Mucosa of gallbladder (tissue), 1 donor: ENCODE results near the gene CYBC1. TPM values are rescaled to one million over a fixed set of nuclear protein-coding genes. Genes with fewer than 3 reads are reported as not detected.

Experiments
- DNase-seq: peaks from one replicate; pipeline ENCODE4 v3.0.0-alpha.2; 2020; ENCODE audit warnings: low spot score
- total RNA-seq: library from RNA; stranded (reverse); gene quantifications from one replicate; pipeline ENCODE4 v1.2.1, GENCODE V29; 2021
- donor health status: DM: no; HTN: no; CAD: no.

The CYBC1 gene
- total RNA-seq: 114 TPM

- peak; percentile 92 for DNase-seq
Measured at GRCh38 chr17:82450357-82451106, at the start of gene CYBC1. TSS of gene CYBC1 (minus strand) at chr17:82450752. CDS start at chr17:82449254, 1,498 bp downstream.

GRCh38 chr17:82497483-82498405 lies 47.2 kb upstream of the CYBC1 start:
- no peak for DNase-seq

DNA sequence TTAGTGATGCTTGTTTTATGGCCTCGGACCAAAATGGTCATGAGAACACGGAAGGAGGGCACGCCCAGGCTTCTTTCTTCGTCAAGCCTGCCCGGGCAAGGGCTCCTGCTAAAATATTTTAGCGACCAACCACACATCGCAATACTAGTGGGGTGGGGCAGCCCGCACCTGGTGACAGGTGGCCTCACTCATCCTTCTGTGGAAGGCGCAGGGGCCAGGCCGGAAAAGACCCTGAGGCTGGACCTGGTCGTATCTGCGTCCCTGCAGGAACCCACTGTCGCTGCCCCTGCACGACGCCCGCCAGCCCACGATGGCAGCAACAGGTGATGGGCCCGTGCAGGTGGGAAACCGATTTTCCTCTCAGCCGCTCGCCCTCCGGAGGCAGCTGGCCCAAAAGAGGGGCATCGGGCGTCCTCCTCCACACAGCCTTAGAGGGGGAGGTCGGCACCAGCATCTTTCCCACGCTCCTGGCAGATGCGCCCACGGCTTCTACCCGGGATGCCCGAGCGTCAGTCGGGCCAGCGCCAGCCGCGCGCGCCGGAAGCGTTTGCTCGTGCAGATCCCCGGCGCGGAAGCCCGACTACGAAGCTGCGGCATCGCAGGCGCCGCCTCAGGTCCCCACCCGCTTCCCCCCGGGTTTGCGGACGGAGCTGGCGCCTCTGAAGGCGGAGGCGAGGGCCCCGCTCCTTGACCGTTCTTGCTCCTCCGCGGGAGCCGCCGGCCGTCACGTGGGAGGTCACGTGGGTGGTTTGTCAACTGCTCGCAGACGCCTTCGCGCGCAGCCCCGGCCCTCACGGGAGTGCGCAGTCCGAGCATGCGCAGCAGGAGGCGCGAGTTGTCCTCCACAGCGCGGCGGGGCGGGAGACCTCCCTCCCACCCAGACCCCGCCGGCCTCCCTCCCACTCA lies 46.2 kb upstream of the CYBC1 start:
- peak; percentile 96 for DNase-seq

- no peak for DNase-seq
Measured at GRCh38 chr17:82495844-82496528, 45.4 kb upstream of the CYBC1 start.

DNA sequence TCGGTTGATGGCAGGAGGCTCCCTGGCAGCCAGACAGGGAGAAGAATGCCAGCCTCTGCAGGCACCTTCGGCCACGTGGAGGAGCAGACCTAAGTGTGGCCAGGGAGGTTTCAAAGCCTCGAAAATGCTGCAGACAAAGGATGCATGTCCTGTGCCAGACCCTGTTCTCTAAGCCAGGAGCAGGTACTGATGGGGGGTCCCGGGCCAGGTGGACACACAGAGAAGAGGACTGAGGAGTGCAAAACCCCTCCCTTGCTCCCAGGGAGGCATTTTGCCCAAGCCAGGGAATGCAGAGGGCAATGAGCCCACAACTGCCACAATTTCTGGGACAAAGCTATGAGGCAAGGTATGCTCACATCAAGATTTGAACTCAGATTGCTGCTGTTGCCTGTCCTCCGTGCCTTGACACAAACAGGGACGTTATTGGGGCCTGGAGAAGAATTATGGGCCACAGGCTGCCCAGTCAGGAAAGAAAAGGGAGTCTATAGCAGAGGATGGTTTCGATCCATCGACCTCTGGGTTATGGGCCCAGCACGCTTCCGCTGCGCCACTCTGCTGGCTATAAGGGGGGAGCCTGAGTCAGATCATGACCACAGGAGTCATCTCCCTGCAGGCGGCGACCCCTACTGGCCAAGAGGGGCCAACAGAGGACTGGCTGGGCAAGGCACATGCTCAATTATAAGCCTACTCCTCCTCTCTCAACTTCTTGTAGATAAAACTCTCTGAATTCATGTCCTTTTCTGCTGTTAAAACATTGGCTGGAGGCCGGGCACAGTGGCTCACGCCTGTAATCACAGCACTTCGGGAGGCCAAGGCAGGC lies 43.9 kb upstream of the CYBC1 start:
- peak; percentile 90 for DNase-seq

- no peak for DNase-seq
Measured at GRCh38 chr17:82493226-82493781, 42.8 kb upstream of the CYBC1 start.

DNA sequence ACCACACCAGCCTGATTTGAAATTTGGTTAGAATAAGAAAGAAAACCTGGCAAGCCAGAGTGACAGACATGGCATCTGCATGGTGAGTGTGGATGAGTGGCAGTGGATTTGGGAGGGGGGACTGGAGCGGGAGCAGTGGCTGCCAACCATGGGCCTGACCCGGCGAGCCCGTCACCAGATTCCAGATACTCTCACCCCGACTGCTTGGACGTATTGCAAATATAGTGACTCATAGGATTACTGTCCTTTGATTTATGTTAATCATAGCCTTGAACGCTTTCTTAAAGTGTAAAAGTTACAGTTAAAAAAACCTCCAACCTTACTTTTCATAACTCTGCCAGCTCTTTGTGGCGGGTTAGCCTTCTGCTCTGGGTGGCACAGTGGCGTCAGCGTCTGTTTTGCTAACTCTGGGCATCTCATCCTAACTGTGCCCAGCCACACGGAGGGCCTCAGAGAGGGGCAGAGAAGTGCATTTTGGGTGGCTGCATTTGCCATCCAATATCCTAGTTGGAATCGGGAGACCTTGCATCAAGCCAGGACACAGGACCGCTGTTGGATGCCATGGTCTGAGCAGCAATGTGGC lies 42.2 kb upstream of the CYBC1 start:
- no peak for DNase-seq

GRCh38 chr17:82491533-82491932 lies 41.0 kb upstream of the CYBC1 start:
- no peak for DNase-seq

GRCh38 chr17:82491196-82491530 lies 40.6 kb upstream of the CYBC1 start:
- no peak for DNase-seq

- no peak for DNase-seq
Measured at GRCh38 chr17:82490512-82491195, 40.1 kb upstream of the CYBC1 start.

GRCh38 chr17:82489851-82490511 lies 39.4 kb upstream of the CYBC1 start:
- no peak for DNase-seq

DNA sequence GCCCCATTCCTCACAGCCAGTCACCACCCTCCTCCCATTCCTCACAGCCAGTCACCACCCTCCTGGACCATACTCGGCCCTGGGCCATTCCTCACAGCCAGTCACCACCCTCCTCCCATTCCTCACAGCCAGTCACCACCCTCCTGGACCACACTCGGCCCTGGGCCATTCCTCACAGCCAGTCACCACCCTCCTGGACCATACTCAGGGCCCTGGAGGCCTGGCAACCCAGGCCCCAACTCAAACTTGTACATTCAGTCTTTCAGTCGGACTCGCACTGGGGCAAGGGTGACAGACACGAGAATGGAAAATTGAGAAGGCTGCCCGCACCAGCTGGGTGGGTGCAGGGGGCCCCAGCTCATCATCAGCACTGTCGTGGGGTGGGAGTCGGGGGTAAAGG lies 38.6 kb upstream of the CYBC1 start:
- DNase-seq: no peak

- DNase-seq: no peak
Measured at GRCh38 chr17:82487910-82488309, 37.4 kb upstream of the CYBC1 start.

DNA sequence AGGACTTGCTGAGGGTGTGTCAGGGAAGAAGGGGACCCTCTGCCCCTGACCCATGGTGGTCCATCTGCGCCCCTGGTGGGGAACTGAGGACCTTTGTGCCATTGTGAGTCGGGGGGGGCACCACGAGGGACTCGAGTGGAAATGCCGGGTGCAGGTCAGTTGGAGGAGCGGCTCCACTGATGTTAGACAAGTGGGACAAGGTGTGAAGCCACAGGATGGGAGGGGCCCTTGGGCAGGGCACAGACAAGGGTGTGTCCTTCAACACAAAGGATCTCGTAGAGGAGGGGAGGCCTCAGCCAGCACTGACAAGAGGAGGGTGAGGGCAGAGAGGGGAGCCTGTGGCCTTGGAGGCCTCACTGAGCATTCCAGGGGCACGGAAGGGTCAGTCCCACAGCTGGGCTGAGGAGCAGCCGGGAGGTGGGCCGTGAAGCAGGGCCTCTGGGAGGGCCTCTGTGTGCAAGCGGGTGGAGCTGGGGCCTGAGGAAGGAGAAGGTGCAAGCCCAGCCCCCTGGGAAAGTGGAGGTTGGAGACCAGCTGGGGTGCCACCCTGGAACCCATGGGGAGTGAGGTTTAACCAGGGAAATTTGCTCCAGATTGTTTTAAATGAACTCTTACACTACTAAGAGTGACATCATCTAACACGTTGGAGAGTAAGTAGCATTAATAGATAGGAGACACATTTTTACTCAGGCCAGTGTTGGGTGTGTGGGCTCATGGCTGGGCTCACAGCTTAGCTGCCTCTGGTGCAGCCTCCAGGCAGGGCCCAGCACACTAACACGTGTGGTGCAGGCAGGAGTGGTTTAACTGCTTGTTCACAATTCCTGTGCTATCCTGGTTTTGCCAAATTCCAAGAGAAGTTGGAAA lies 35.9 kb upstream of the CYBC1 start:
- no peak for DNase-seq

DNA sequence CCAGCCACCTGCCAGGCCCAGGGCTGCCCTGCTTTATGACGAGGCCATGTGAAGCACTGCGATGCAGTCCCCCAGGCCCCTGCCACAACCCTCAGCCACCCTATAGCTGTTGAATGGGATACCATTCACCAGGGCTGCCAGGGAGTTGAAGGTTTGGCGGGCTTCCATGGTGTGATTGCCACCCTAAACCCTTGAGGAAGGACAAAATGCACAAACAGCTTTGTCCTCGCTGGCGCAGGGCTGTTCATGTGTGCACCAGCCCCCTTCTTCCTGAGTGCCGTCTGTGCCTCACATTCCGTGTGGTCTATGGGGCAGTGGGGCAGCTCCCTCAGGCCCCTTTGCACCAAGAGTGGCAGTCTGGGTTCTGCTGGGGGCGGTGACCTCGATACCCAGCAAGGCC lies 33.3 kb upstream of the CYBC1 start:
- DNase-seq: no peak

DNA sequence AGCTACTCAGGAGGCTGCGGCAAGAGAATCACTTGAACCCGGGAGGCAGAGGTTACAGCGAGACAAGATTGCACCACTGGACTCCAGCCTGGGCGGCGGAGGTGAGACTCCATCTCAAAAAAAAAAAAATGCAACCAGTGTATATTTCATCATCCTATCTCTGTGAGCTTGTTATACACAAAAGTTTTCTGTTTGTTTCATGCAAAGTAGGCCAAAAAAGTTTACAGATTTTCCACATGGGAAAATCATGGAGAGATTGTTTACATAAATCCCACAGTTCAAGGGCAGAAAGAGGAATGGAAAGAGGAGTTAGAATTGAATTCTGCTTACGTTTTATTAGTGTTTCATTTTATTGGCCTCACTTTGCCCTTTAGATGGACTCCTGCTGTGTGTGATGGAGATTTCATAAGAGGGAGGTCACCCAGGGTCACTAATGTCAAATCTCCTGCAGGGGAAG lies 32.7 kb upstream of the CYBC1 start:
- no peak for DNase-seq

DNA sequence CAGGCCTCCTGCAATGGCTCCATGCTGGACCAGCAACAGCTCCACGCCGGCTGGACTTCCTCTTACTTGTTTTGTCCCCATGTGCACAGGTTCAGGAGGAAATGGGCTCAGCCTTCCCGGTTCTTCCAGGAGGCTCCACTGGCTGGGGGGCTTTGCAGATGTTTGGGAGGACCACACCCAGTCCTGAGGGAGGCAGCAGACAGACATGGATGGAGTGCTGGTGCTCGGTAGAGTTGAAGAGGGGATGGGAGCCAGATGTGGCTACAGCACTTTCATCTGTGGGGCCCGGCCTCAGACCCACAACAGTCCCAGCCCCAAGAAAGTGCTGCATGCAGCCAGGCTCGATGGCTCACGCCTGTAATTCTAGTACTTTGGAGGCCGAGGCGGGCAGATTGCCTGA lies 29.8 kb upstream of the CYBC1 start:
- no peak for DNase-seq

DNA sequence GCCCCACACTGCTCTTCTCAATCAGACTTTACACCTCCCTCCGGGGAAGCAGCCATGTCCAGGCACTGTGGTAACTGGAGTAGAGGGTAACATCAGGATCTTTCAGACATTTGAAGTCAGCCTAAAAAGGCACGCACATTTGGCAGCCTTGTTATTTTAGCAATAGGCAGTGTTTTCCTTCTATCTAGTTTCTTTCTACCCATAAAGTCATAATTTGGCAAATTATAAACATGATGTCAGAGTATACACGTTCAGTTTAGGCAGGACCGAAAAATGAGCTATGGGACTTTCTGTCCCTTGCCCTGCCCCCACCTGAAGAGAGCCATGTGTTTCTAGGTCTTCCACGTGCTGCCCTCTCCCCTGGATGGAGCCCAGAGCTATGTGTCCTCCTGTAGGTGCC lies 29.1 kb upstream of the CYBC1 start:
- DNase-seq: no peak
